SHP77 treated with DMSO at 0.1 percent for 48 hours (cell line): ENCODE results near the gene SPCS1.
"Not testable (repeated sequence)": the region's sequence is repeated elsewhere in the genome, so short reads cannot be mapped to it uniquely, and the experiment has no call there.

ENCODE experiments used
- DNase-seq: peaks from one replicate; lab custom pipeline; 2025; lab: John Stamatoyannopoulos, UW

The SPCS1 gene

DNA sequence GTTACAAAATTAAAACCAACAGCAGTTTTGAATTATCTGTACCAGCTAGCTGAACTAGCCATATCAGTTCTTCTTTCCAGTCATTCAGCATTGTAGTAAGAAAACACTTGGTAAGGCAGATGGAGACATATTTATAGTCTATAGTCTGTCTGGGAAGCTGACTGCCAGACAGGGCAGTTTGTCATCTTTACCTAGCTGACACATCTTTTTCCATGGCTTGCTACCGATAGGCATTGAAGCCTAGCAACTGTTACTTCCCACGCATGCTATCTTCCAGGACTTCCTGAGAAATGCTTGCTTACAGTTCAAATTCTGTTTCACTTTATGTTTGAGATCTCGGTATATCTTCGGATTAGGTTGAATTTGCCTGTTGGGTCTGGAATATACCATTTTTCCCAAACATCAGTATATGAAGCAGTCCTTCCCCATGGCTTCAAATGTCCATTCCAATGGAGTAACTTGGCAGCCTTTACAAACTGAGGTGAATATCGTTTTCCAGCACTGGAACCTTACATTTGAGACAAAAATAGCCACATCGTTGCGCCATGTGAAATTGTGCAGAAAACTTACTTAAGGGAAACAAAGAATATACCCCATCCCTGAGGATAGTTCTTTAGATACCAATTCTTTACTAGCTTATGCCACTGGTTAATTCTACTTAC is 11.2 kb upstream of the SPCS1 start:
- no peak for DNase-seq

DNA sequence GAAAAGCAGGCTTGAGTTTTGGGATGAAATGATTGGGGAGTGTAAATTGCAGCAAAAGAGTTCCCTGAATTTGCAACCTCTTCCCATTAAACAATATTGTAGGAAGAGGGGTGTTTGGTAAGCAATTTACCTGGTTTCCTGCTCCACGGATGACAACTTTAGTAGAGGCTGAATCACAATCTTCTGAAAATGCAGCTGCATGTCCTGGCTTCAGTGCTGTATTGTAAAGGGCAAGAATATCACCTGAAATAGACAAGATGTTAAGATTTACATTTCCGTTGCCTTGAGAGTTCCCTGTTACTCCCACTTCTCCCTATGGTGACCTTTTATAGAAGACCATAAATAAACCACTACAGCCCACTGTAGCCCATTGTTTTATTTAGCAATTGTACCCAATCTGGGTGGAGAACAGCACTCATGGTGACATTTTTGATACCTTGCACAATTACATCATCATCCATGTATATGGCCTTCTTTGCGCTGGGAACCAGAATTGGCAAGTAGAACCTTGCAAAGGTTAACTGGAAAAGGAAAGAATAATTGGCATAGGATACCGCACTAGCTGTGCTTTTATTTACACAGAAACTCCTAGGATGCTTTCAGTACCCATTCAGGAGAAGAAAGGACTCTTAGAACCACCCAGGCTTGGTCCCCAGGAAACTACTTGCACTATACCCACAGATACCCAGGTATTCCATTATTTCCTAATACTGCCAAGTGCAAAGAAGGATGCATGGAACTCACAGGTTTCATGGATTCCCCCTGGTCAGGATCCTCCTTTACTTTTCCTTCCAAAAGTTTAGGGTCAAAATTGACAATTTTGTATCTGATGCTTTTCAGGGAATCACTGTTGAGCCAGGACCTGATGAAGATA is 9.9 kb upstream of the SPCS1 start:
- no peak for DNase-seq

DNA sequence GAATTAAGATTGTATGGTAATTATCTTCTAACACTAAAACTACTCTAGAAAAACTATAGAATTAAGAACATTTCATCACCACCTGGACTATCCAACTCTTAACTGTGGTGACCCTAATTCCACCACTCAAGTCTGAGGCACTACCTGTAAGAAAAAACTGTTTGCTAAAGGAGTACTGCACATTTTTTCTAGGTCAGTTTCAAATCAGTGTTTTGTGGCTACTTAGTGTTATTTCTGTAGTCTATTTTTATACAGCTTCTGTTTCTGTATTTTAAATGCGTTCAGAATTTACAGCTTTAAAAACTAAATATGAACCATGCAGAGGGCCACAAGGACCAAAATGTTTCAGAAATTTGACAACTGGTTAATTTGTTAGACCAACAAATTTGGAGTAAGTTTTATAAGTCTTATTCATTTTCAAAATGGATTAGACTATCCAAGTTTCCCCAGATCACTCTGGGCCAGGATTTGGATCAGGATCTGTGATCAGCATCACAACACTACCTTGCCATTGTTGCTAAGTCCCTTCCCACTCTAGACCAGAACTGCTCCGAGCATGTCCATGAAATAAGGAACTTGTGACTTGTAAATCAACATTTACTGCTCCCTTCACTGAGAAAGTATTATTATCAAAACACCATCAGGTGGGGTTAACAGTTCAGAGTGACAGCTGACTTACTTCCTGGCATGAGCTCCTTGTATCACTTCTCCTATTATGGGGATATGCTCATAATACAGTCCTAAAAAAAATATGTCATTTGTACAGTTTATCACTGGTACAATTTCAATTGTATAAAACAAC is 8.9 kb upstream of the SPCS1 start:
- DNase-seq = no peak

DNA sequence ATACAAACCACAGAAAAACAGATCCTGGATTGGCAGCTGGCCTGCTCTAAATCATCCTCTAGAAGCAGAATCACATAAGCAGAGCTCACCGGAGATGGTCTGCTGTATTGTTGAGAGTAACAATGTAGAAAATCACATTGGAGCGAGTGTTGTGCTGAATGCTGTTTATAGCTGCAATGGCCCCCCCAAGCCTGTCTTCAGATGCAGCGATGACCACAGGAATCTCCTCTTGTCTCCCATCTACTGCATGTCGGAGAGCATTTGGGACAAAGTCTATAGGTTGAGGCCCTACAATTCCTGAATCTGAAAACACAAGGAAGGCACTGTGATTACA is 8.3 kb upstream of the SPCS1 start:
- no peak for DNase-seq

DNA sequence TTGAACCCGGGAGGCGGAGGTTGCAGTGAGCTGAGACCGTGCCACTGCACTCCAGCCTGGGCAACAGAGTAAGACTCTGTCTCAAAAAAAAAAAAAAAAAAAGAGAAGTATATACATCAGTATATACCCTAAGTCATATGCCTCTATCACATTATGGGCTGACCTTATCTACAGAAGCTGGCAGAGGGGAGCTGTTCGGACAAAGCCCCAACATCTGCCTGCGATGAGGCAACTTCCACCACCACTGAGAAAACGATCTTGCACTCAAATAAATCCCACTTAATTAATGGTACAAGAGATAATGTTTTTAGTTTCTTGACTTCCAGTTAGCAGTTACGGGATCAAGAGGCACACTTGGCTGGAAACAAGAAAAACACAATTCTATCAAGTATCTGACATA is 2.6 kb upstream of the SPCS1 start:
- DNase-seq = no peak

DNA sequence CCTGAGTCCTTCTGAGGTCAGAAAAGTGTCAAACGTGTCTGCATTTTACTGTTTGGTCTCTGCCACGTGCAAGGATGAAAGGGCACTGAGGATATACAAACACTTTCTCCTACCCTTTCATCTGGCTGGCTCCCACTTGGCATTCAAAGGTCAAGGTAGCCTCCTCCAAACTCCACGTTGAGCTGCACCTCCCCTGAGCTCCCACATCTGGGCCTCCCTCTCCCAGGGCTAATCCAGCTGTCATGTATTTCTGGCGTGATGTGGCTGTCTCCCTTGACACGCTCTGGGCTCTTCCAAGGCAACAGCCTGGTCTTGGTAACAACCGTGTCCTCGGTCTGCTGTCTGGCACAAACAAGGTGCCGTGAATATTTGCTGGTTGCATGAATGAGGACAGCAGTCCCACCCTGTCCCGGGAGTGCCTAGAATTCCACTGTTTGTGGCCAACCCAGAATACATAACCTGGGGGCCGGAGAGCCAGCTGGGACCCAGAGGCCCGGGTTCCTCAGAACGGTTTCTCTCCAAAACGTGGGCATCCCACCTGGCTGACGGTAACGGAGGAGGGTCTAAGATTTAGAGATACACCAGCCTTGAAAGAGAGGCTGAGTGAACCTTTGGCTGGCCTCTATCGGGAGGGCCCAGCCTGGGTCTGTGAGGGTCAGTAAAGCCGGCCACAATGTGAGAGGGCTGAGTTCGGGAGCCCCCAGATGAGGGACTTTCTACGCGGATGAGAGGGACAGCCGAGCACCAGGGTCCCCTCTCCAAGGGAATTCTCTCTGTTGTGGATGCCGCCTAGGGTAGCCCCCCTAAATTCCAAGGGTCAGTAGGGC is 1.1 kb upstream of the SPCS1 start:
- no peak for DNase-seq

DNA sequence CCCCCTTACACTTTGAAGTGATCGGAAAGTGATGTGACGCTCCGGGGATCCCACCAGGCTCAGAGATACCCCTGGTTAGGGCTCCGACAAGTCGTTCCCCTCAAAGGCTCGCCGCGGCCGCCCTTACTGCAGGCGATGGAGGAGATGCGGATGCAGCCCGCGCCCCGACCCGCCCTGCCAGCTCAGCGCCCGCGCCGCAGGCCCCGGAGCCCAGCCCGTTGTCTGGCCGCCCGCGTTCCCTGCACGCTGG is 543 bp upstream of the SPCS1 start:
- no peak for DNase-seq

DNA sequence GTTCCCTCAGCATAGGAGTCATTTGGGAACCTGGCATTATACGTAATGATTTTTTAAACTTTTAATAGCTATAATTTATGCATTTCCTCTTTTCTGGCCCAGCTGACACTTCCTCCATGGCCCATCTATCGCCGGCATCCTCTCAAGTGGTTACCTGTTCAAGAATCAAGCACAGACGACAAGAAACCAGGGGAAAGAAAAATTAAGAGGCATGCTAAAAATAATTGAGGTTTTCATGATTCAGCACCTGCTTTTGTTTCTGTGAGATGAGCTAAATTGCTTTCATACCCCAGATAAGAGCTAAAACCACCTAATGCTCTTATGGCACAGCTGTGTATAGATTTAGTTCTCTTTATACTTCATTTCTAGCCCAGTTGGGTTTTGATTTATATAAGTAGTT is 1.7 kb downstream of the SPCS1 start:
- DNase-seq = no peak

DNA sequence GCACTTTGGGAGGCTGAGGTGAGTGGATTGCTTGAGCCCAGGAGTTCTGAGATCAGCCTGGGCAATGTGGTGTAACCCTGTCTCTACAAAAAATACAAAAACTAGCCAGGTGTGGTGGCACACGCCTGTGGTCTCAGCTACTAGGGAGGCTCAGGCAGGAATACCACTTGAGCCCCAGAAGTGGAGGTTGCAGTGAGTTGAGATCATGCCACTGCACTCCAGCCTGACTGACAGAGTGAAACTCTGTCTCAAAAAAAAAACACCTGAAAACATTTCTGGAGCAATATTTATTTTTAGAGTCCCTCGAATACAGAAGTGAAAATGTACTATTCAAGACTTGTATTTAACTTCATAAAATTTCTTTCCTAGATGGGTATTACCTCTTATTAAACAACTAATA is 4.6 kb downstream of the SPCS1 start:
- no peak for DNase-seq

DNA sequence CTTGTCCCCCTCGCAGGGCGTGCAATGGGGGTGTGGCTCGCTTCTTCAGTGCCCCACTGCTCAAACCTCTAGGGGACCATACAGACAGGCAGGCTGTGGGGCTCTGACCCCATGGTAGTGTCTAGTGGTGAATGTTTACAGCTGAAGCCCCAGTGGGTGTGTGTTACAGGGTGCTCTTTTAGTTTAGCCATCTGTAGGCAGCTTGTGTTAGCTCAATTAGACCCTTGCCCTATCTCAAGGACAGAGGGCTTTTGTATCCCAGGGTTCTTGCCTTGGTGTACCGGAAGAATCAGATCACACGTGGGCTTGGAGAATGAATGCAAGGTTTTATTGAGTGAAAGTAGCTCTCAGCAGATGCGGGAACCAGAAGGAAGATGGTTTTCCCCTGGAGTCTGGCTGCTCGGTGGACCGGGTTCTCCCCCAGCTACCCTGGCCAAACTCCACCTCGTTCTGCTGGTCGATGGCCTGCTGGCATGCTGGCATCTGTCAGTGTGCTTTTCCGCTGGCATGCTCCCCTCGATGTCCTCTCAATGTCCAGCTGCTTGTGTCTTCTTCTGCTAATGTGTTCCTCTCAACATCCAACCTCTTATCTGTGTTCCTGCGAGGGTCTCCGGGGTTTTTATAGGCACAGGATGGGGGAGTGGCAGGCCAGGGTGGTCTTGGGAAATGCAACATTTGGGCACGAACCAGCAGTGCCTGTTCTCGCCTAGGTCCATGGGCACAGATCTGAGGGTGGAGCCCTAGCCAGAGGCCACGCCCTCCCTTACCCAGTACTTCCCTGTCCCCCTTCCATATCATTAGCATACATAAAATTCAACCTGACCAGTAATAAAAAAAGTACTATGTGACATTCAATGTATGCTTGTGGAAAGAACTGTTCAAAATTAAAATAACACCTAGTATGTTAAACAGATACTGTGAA is 6.6 kb downstream of the SPCS1 start:
- DNase-seq = no peak

DNA sequence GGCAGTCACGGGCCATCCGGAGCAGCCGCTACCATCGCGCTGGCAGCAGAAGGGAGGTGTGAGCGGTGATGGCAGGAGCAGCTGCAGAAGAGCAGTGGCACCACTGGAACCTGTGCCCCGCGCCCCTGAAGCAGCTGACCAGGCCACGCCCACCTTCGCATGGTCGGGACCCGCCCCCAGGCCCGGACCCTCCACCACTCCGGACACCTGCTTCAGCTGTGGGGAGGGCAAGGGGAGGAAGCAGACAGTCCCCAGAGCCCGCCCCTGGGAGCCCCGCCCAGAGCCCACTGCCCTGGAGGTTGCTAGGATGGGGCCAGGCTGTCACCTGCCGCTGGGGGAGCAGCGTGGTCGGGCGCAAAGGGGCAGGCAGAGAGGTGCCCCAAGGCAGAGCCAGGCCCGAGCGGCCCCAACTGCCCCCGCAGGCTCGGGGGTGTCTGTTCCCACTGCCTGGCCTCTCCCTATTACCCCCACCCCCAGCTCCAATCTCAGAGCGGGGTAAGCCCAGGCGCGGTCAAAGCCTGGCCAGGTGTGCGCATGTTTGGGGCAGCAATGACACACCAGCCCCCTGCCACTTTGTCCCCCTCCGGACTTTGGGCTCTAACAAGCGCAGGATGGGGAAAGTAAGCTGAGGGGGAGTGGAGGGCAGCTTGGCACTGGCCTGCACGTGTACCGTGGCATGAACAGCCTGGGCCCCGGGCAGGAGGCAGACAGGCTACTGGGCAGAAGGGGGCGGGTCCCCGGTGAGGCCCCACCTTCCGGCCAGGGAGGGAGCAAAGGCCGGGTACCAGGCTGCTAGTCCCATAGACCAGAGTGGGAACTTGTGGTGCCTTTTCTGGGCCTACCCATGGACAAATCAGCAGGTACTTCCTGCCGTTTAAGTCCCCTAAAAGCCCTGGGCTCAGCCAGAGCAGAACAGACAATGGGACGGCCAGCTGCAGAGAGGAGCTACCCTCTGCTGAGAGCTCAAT is 8.7 kb downstream of the SPCS1 start:
- no peak for DNase-seq

DNA sequence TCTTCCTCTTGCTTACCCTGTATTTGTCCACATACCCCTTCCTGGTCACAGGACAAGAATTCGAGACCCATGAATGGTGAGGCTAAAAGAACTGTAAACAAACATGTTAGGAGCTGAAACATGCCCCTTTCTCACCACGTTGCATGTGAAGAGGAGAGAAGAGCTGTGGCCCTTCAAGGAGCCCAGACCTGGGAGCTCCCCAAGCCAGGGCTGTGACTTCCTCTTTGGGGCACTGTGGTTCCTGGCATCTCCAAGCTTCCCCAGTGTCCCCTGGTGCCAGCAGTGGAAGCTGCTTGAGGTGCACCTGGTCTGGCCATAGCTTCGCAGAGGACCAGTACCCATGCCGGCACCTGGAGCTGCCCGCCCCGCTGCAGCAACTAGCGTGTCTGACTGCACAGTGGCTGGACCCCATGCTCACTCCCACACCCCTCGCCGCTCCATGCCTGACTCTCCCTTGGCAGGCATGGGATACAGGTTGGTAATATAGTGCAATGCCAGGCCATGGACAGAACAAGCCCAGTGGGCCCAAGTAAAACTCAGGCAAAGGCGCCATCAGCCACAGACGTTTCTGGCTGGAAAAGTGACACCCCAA is 9.9 kb downstream of the SPCS1 start:
- no peak for DNase-seq

DNA sequence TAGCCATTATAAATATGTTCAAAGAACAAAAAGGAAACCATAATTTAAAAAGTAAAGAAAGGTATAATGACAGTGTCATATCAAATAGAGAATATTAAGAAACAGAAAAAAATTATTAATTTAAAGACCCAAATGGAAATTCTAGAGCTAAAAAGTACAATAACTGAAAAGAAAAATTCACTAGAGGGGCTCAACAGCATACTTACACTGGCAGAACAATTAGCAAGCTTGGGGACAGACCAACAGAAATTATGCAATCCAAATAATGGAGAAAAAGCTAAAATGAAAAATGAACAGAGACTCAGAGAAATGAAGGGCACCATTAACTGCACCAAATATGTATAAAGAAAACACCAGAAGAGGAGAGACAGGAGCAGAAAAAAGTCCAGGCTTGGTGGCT is 13.7 kb downstream of the SPCS1 start:
- DNase-seq = no peak

DNA sequence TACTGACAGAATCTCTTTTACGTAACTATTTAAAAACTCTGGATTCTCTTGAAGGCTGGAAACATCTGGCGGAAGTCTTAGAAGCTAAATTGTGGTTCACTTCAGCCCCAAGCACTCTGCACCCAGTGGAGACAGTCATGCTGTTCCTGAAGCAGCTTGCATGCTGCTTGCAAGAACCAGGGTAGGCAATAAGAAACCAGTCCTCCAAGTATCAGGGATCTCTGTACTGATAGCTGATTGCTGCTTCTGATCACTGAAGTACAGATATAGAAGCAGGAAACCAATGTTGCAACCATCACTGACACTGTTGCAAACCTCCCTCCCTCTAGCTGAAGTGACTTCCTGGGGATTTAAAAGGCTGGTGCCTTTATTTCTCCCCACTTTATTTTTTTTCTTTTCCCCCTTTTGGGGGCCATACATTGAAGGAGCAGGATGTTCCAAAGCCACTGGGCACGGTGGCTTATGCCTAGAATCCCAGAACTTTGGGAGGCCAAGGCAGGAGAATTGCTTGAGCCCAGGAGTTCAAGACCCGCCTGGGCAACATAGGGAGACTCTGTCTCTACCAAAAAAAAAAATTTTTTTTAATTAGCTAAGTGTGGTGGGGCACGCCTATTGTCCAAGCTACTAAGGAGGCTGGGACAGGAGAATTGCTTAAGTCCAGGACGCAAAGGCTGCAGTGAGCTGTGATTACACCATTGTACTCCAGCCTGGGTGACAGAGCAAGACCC is 15.3 kb downstream of the SPCS1 start:
- no peak for DNase-seq

DNA sequence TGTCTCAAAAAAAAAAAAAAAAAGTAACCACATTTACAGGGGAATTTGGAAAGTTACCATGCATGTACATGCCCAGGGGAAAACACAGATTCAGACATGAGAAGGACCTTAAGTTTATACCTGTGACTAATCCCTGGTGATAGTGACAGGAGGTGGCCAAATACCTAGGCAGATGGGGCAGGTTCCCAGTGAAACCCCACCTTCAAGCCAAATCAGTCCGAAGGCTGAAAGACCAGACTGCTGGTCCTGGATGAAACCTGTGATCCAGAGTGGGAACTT is 15.8 kb downstream of the SPCS1 start:
- DNase-seq = no peak

DNA sequence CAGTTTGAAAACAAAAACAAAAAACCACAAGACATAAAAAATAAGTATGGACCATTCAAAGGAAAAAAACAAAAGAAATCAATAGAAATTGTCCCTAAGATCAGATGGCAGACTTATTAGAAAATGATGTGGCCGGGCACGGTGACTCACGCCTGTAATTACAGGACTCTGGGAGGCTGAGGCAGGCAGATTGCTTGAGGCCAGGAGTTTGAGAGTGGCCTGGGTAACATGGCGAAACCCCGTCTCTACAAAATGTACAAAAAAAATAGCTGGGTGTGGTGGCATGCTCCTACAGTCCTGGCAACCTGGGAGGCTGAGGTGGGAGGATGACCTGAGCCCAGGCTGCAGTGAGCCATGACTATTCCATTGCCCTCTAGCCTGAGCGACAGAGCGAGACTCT is 16.6 kb downstream of the SPCS1 start:
- no peak for DNase-seq

DNA sequence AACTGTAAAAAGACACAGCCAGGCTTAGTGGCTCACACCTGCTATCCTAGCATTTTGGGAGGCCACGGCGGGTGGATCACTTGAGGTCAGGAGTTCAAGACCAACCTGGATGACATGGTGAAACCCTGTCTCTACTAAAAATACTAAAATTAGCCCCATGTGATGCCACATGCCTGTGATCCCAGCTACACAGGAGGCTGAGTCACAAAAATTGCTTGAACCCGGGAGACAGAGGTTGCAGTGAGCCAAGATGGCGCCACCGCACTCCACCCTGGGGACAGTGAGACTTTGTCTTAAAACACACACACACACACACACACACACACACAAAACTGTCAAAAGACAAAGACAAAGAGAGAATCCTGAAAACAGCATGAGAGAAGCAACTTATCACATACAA is 18.0 kb downstream of the SPCS1 start:
- DNase-seq = no peak

DNA sequence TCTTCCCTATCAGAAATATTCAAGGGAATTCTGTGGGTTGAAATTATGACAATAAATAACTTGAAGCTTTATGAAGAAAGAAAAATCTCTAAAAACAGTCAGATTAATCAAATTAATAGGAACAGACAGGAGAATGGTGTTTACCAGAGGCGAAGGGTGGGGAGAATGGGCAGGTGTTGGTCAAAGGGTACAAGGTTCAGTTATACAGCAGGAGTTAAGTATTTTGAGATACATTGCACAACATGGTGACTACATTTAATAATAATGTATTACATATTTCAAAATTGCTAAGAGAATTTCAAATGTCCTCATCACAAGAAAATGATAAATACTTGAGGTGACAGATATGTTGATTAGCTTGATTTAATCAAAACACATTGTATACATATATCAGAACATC is 18.6 kb downstream of the SPCS1 start:
- DNase-seq = no peak

DNA sequence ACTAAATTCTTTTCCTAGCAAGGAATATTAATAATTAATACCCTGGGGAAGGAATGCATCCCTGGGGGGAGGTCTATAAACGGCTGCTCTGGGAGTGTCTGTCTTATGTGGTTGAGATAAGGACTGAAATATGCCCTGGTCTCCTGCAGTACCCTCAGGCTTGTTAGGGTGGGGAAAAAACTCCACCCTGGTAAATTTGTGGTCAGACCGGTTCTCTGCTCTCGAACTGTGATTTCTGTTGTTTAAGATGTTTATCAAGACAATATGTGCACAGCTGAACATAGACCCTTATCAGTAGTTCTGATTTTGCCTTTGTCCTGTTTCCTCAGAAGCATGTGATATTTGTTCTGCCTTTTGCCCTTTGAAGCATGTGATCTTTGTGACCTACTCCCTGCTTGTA is 22.8 kb downstream of the SPCS1 start:
- DNase-seq = not testable (repeated sequence)
